Measurements from ENCODE around the gene TMCO5A.

The TMCO5A gene

DNA sequence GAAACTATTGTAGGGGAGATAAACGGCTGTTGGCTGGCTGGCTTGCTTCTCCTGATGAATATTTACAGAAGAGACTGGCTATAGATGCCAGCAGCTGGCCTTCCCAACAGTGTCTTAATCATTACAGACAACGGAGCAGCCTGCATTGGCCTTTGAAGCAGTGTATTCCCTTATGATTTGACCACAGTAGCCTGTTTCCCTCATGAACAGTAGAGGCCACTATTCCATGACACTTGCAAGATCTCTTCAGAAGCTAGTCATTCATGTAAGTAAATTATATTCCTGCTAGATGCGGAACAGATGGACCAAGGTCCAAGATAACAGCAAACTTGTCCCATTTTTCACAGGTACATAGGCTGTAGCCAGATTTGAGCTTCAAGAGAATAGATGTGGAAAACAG, 47.3 kb downstream of the TMCO5A start:
- TF ChIP-seq CTCF (conservative IDR thresholded peaks at IDR 0.05; ENCODE audit: low read depth, low read length), result peak; percentile 66
- H3K4me3 ChIP-seq (ENCODE audit: low read length), result no peak overlapping the region
- DNase-seq (ENCODE audit: low read depth), result peak; percentile 3

GRCh38 chr15:37984368-37984767, 49.9 kb downstream of the TMCO5A start:
- DNase-seq (ENCODE audit: low read depth), result no peak
- no peak for TF ChIP-seq CTCF (conservative IDR thresholded peaks at IDR 0.05; ENCODE audit: low read depth, low read length)
- H3K4me3 ChIP-seq (ENCODE audit: low read length), result no peak overlapping the region

- TF ChIP-seq CTCF (conservative IDR thresholded peaks at IDR 0.05; ENCODE audit: low read depth, low read length), result peak; percentile 62
- peak; percentile 34 for DNase-seq (ENCODE audit: low read depth)
- no peak overlapping the region for H3K4me3 ChIP-seq (ENCODE audit: low read length)
Observed at GRCh38 chr15:37995461-37996347, 61.3 kb downstream of the TMCO5A start.

Measured in retinal pigment epithelial cell (primary cell).